Stimulated activated CD8-positive, alpha-beta memory T cell treated with anti-CD3 and anti-CD28 coated beads, Interleukin-7, amount 100 ng/mL, for 4 hours (primary cell): ENCODE measurements around the gene RPS25.
A peak's percentile ranks its signal among the peaks of the same experiment; 100 is the strongest.
"Not testable (repeated sequence)": the region's sequence is repeated elsewhere in the genome, so short reads cannot be mapped to it uniquely, and the experiment has no call there.

ENCODE experiments used
- DNase-seq, 2 donors: peaks; one replicate each; pipeline ENCODE4 v3.0.0-alpha.2; 2020; ENCODE audit warnings: low read depth in 2 of 2

RPS25 gene

DNA sequence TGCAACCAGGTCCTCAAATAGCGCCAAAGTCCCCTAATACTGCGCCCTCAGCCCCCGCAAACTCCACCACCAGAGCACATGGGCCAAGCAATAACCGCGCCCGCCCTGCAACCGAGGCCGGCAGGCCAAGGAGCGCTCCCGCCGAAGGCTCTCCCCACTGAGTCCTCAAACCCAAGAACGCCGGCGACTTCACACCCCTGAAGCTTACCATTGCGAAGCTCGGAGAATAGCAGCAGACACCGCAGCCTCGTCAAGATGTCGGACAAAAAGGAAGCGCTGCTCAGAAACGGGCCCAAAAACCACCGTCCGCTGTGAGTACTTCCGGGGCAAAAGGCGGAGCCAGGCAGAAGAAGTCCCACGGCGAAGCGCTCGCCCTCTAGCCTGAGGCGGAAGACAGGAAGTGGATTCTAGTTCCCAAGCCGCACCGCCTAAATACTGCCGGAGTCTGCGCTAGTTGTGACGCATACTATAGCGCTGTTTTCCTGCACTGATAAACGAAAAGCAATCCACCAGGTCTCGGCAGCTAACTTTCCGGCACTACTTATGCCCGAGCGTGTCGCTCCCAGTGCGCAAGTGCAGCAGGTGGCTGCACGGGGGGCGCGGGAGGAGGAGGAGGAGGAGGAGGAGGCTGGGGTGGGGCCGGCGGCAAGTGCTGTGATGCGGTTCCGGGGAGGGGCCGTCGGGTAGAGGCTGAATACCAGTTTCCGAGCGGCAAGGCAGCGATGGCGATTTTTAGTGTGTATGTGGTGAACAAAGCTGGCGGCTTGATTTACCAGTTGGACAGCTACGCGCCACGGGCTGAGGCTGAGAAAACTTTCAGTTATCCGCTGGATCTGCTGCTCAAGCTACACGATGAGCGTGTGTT lies at the start of gene RPS25, which contains the start of gene TRAPPC4:
RPS25 (minus strand) TSS at position 270 of the 865 bp plus-strand sequence; CDS start at position 211, 59 bp downstream.
TRAPPC4 (plus strand) TSS at position 693 of the 865 bp plus-strand sequence; CDS start at position 723, 30 bp downstream.
- peak; percentile 91 to 92 for DNase-seq

DNA sequence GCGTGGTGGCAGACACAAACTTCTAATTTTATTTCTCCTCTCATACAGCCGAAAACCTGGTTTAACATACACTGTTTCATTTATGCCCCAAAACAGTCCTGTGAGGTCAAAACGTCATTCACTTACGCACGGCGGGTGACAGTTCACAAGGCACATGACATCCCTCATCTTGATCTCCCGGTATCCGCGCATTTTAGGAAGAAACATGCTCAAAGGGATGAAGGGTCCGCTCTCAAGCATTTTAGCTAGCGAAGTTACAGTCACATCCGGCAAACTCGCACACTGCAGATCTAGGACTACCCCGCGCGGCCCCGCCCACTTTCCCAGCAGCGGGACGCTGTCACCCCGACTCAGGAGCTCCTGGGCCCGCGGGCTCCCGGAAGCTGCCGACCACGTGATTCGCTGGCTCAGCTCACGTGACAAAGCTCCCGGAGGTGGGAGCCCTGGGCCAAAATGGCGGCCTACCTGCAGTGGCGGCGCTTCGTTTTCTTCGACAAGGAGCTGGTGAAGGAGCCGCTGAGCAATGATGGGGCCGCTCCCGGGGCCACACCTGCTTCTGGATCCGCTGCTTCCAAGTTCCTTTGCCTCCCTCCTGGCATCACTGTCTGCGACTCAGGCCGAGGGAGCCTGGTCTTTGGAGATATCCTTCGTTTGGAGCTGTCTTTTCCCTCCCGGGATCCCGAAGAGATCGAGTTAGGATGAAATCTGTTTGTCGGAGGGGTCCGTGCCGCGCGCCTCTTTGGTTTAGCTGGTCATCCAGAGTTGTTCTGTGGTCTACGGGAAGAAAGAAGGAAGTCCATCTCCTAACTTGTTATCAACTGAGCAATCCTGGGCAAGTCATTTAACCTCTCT lies 49.5 kb upstream of the RPS25 start, which contains the start of gene VPS11:
VPS11 (plus strand) TSS at position 448 of the 852 bp plus-strand sequence; CDS start at position 454, 6 bp downstream.
- peak; percentile 96 to 99 for DNase-seq

- DNase-seq, result peak in 1 of 2 donors; percentile 13
These were observed 47.2 kb upstream of the RPS25 start for GRCh38 chr11:119065369-119065768.

DNA sequence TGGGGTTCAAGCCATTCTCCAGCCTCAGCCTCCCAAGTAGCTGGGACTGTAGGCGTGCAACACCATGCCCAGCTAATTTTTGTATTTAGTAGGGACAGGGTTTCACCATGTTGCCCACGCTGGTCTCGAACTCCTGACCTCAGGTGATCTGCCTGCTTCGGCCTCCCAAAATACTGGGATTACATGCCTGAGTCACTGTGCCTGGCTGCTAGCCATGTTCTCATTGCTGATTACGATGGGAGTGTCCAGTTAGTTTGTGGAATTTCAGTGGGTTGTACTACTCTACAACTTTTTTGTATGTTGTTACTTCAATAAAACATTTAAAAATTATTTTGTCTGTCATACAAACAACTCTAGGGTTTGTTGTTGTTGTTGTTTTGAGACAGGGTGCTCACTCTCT lies 44.6 kb upstream of the RPS25 start:
- no peak for DNase-seq

GRCh38 chr11:119061256-119061655 lies 43.1 kb upstream of the RPS25 start:
- no peak for DNase-seq

DNA sequence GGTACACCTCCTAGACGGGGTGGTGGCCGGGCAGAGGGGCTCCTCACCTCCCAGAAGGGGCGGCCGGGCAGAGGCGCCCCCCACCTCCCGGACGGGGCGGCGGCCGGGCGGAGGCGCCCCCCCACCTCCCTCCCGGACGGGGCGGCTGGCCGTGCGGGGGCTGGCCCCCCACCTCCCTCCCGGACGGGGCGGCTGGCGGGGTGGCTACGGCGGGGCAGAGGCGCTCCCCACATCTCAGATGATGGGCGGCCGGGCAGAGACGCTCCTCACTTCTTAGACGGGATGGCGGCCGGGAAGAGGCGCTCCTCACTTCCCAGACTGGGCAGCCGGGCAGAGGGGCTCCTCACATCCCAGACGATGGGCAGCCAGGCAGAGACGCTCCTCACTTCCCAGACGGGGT lies 41.0 kb upstream of the RPS25 start:
- DNase-seq, result not testable (repeated sequence)

DNA sequence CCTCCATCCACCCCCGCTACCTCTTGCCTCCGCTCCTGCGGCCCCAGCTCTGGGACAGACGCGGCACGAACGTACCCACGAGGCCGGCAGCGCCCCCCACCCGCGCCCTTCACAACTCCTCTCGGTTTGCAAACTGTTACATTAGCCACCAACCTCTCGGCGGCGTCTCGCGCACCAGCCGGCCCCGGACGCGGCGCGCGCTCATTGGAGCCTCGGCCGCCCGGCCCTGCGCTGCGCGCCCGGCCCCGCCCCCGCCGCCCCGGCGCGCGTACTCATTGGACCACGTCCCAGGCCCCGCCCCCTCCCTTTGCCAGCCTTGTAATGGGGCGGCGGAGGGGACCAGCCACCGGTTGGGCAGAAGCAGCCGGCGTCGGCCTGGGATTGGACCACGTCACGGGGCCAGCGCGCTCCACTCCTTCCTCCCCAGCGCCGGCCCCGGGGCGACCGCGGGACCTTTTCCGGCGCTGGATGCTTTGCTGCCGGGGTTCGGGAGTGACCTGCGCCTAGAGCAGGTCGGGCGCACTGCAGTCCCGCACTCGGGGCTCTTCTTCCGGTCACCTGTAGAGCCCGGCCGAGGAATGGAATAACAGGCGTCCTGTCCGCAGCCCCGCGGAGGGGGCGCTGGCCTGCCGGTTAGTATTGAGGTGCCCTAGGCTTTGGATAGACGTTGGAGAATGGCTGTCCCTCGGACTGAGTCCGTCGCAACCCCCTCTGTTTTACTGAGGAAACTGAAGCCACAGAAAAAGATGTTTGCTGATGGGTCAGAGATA lies 39.0 kb upstream of the RPS25 start, which contains the start of gene HYOU1:
HYOU1 (minus strand) TSS at position 206 of the 770 bp plus-strand sequence. CDS start 1,045 bp downstream, outside the sequence.
- DNase-seq, result peak; percentile 93 to 99

DNA sequence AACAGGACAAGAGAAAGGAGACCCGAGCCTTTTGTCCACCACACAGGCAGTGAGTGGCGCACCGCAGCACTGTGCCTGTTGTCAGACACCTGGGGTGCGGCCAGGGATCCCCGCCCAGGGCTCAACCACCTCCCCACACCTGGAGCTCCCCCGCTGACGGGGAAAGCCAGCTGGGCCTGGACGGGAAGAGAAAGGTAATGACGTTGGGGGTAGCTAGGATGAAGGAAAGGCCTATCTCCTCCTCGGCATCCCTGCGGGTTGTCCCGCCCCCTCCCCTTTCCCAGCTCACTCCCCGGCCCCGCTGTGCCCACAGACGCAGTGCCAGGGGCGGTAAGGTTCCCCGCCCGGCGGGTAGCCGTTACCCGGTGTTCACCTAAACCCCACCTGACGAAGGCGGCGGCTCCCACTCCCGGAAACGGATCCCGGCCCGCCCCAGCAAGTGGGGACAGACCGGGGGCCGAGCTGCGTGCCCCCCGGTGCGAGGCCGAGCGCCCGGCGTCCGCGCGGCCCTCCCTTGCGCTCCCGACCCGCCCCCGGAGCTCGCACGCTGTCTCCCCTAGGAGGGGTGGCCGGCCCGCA lies 38.4 kb upstream of the RPS25 start:
- peak; percentile 12 to 35 for DNase-seq

DNA sequence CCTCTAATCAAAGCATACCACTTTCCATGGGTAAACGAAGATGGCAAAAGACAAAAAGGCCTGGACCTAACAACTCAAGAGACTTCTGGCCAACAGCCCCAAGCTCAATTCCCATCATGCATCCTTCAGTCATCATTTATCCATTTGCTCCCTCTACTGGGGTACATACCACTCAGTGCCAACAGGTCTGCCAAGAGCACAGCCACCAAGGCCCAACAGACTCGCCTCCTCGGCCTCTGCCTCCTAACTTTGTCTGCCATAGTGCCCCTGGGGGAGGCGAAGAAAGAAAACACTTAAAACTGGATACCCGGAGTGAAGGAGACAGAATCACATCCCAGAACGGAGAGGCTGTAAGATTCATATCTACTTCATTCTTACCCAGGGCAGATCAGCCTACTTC lies 37.8 kb upstream of the RPS25 start:
- DNase-seq, result no peak

GRCh38 chr11:119054418-119054817 lies 36.3 kb upstream of the RPS25 start:
- no peak for DNase-seq

- no peak for DNase-seq
These were observed 34.1 kb upstream of the RPS25 start for GRCh38 chr11:119052163-119052814.

GRCh38 chr11:119051440-119052162 lies 33.5 kb upstream of the RPS25 start:
- no peak for DNase-seq

GRCh38 chr11:119049081-119049480 lies 30.9 kb upstream of the RPS25 start:
- no peak for DNase-seq

- no peak for DNase-seq
These were observed 30.5 kb upstream of the RPS25 start for GRCh38 chr11:119048644-119049043.

DNA sequence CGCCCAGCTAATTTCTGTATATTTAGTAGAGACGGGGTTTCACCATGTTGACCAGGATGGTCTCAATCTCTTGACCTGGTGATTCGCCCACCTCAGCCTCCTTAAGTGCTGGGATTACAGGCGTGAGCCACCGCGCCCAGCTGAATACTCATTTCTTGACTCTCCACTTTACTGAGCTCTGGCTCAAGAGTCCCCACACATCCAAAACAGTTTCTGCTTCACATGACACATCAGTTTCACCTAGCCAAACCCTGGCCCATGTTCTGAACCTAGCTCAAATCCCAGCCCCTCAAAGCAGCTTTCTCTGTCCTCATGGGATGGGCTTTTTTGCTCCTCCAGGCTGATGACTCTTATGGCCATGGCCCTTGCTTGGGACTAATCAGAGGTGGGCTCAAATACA lies 29.1 kb upstream of the RPS25 start:
- DNase-seq, result no peak

GRCh38 chr11:119046489-119046888 lies 28.3 kb upstream of the RPS25 start:
- no peak for DNase-seq

GRCh38 chr11:119044708-119045107 lies 26.6 kb upstream of the RPS25 start:
- DNase-seq, result no peak

DNA sequence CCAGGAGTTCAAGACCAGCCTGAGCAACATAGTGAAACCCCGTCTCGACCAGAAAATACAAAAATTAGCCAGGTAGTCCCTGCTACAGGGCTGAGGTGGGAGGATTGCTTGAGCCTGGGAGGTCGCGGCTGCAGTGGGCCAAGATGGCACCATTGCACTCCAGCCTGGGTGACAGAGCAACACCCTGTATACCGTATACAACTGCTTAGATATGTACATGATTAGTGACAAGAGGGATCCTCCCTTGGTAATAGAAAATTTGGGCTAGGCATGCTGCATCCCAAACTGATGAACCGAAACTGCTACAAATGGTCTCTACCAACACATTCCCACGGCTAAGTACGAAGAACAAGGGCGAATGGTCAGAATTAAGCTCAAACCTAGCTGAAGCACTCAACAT lies 24.8 kb upstream of the RPS25 start:
- no peak for DNase-seq

- no peak for DNase-seq
These were observed 23.8 kb upstream of the RPS25 start for GRCh38 chr11:119041821-119042514.
